IMR-90 (cell line): ENCODE measurements around the gene LPA. TPM values are rescaled to one million over a fixed set of nuclear protein-coding genes. Genes with fewer than 3 reads are reported as not detected.

Experiments used
- ATAC-seq: fragments of 200-7000 bp; cut with Tn5 transposase; 2 replicates; pipeline ENCODE4 v1.9.1; 2020; ENCODE audit warnings: low read depth, mild to moderate bottlenecking, moderate library complexity
- BruUV-seq: library from RNA; stranded (reverse); fragments of 400-500 nt; replicated peaks from 2 replicates; lab custom pipeline; 2021; lab: Mats Ljungman, UMichigan
- CTCF ChIA-PET: fragments of 300-600 bp; formaldehyde crosslinking; extraction: SDS; loops from one replicate; lab custom pipeline; 2021; ENCODE audit warnings: antibody characterized with exemption; lab: Yijun Ruan, JAX
- POLR2A ChIA-PET: fragments of 300-600 bp; sonication (Branson Sonifier 250); formaldehyde crosslinking; loops from one replicate; lab custom pipeline; 2022; ENCODE audit warnings: antibody characterized with exemption; ENCODE audit not compliant: unreplicated experiment; lab: Charles Lee
- DNase-seq: peaks from one replicate; pipeline ENCODE4 v3.0.0; 2013
- H2AFZ ChIP-seq: replicated peaks from 2 replicates; pipeline ENCODE3; 2013; ENCODE audit warnings: low read length, mild to moderate bottlenecking; ENCODE audit not compliant: poor library complexity
- H2AK5ac ChIP-seq: 2 replicates; pipeline ENCODE4 v1.6.1; 2013; ENCODE audit warnings: low read depth, low read length, inconsistent platforms
- H2AK9ac ChIP-seq: replicated peaks from 2 replicates; pipeline ENCODE3; 2013; ENCODE audit warnings: mild to moderate bottlenecking, low read depth, low read length, moderate library complexity; ENCODE audit not compliant: poor library complexity
- H2BK120ac ChIP-seq: 2 replicates; pipeline ENCODE4 v1.6.1; 2013; ENCODE audit warnings: low read depth, low read length, inconsistent platforms
- H2BK15ac ChIP-seq: 3 replicates; pipeline ENCODE4 v1.6.1; 2013; ENCODE audit warnings: low read depth, low read length, inconsistent platforms
- H2BK20ac ChIP-seq: 2 replicates; pipeline ENCODE4 v1.6.1; 2013; ENCODE audit warnings: low read depth, mild to moderate bottlenecking, inconsistent platforms, low read length, moderate library complexity
- H2BK5ac ChIP-seq: 2 replicates; pipeline ENCODE4 v1.6.1; 2013; ENCODE audit warnings: mild to moderate bottlenecking, low read depth, low read length, inconsistent platforms; ENCODE audit not compliant: poor library complexity, severe bottlenecking
- H3K14ac ChIP-seq: replicated peaks from 2 replicates; pipeline ENCODE4 v1.6.1; 2013; ENCODE audit warnings: low read depth, low read length, inconsistent platforms
- H3K18ac ChIP-seq: 2 replicates; pipeline ENCODE4 v1.6.1; 2013; ENCODE audit warnings: low read depth, low read length, control low read depth
- H3K23ac ChIP-seq: 2 replicates; pipeline ENCODE4 v1.6.1; 2013; ENCODE audit warnings: low read depth, low read length, inconsistent platforms
- H3K27ac ChIP-seq: 2 replicates; pipeline ENCODE4 v1.5.1; 2013; ENCODE audit warnings: mild to moderate bottlenecking, control low read depth, low read length; ENCODE audit not compliant: insufficient read depth
- H3K27me3 ChIP-seq: 2 replicates; pipeline ENCODE4 v1.6.1; 2013; ENCODE audit warnings: low read length; ENCODE audit not compliant: control insufficient read depth, insufficient read depth
- H3K36me3 ChIP-seq: 2 replicates; pipeline ENCODE4 v1.6.1; 2013; ENCODE audit warnings: low read length, mixed read lengths; ENCODE audit not compliant: control insufficient read depth, insufficient read depth
- H3K4ac ChIP-seq: 2 replicates; pipeline ENCODE4 v1.6.1; 2013; ENCODE audit warnings: low read depth, low read length, inconsistent platforms
- H3K4me1 ChIP-seq: 2 replicates; pipeline ENCODE4 v1.6.1; 2013; ENCODE audit warnings: low read length, mixed read lengths; ENCODE audit not compliant: control insufficient read depth, insufficient read depth
- H3K4me2 ChIP-seq: 2 replicates; pipeline ENCODE4 v1.6.1; 2013; ENCODE audit warnings: low read depth, mild to moderate bottlenecking, control low read depth, low read length, moderate library complexity
- H3K4me3 ChIP-seq: 2 replicates; pipeline ENCODE4 v1.5.1; 2013; ENCODE audit warnings: low read depth, mild to moderate bottlenecking, control low read depth, low read length, moderate library complexity; ENCODE audit not compliant: insufficient read depth
- H3K56ac ChIP-seq: 2 replicates; pipeline ENCODE4 v1.6.1; 2013; ENCODE audit warnings: low read length, inconsistent platforms; ENCODE audit not compliant: insufficient read depth; ENCODE audit errors: extremely low read depth
- H3K79me1 ChIP-seq, 2 experiments: 2 replicates each; pipeline ENCODE4 v1.6.1; 2013; ENCODE audit warnings: low read length in 2 of 2, inconsistent platforms in 1 of 2, low read depth in 1 of 2
- H3K9ac ChIP-seq: 2 replicates; pipeline ENCODE4 v1.6.1; 2013; ENCODE audit warnings: low read depth, low read length, control low read depth
- H3K9me1 ChIP-seq: 2 replicates; pipeline ENCODE4 v1.6.1; 2013; ENCODE audit warnings: low read length, inconsistent platforms; ENCODE audit not compliant: insufficient read depth
- H3K9me3 ChIP-seq: 2 replicates; pipeline ENCODE4 v1.6.1; 2013; ENCODE audit warnings: low read length; ENCODE audit not compliant: control insufficient read depth, insufficient read depth
- H4K20me1 ChIP-seq: 2 replicates; pipeline ENCODE4 v1.6.1; 2013; ENCODE audit warnings: low read length, inconsistent platforms; ENCODE audit not compliant: insufficient read depth
- H4K5ac ChIP-seq: 2 replicates; pipeline ENCODE4 v1.6.1; 2013; ENCODE audit warnings: mild to moderate bottlenecking, low read depth, low read length, control low read depth
- H4K8ac ChIP-seq, 2 experiments: 2 replicates each; pipeline ENCODE4 v1.6.1; 2013; ENCODE audit warnings: low read depth in 2 of 2, low read length in 2 of 2, control low read depth in 1 of 2, inconsistent platforms in 1 of 2
- H4K91ac ChIP-seq: 2 replicates; pipeline ENCODE4 v1.6.1; 2013; ENCODE audit warnings: low read depth, low read length, inconsistent platforms; ENCODE audit not compliant: insufficient read depth
- BHLHE40 ChIP-seq: fragments of 150-350 bp; IDR thresholded peaks from 2 replicates; pipeline ENCODE4 v1.6.1; 2016; ENCODE audit warnings: mild to moderate bottlenecking, low read depth, low read length
- CEBPB ChIP-seq: IDR thresholded peaks from 2 replicates; pipeline ENCODE4 v1.6.1; 2012; ENCODE audit warnings: low read depth, low read length, improper control_type of control experiment
- CHD1 ChIP-seq: IDR thresholded peaks from 2 replicates; pipeline ENCODE4 v1.6.1; 2012; ENCODE audit warnings: low read depth, low read length, improper control_type of control experiment
- CTCF ChIP-seq: conservative IDR thresholded peaks from 2 replicates; pipeline ENCODE4 v1.5.1; 2012; ENCODE audit warnings: mild to moderate bottlenecking, low read depth, low read length, improper control_type of control experiment
- ELK1 ChIP-seq: fragments of 150-350 bp; IDR thresholded peaks from 2 replicates; pipeline ENCODE4 v1.6.1; 2016; ENCODE audit warnings: low read depth, mild to moderate bottlenecking, low read length, moderate library complexity, borderline replicate concordance
- FOS ChIP-seq: fragments of 150-350 bp; IDR thresholded peaks from 2 replicates; pipeline ENCODE4 v1.6.1; 2016; ENCODE audit warnings: low read depth, low read length
- MAFK ChIP-seq: IDR thresholded peaks from 2 replicates; pipeline ENCODE4 v1.6.1; 2012; ENCODE audit warnings: low read depth, low read length, improper control_type of control experiment
- MAZ ChIP-seq: IDR thresholded peaks from 2 replicates; pipeline ENCODE4 v1.6.1; 2012; ENCODE audit warnings: low read depth, mild to moderate bottlenecking, low read length, improper control_type of control experiment, moderate library complexity, borderline replicate concordance
- MXI1 ChIP-seq: IDR thresholded peaks from 2 replicates; pipeline ENCODE4 v1.6.1; 2012; ENCODE audit warnings: low read depth, mild to moderate bottlenecking, low read length, moderate library complexity, borderline replicate concordance
- NFE2L2 ChIP-seq: fragments of 150-350 bp; IDR thresholded peaks from 2 replicates; pipeline ENCODE4 v1.6.1; 2016; ENCODE audit warnings: low read depth, mild to moderate bottlenecking, low read length
- POLR2A ChIP-seq: IDR thresholded peaks from 2 replicates; pipeline ENCODE4 v1.6.1; 2012; ENCODE audit warnings: mild to moderate bottlenecking, low read depth, low read length
- RAD21 ChIP-seq: IDR thresholded peaks from 2 replicates; pipeline ENCODE4 v1.6.1; 2012; ENCODE audit warnings: low read length, improper control_type of control experiment
- RCOR1 ChIP-seq: IDR thresholded peaks from 2 replicates; pipeline ENCODE4 v1.6.1; 2012; ENCODE audit warnings: mild to moderate bottlenecking, low read length, improper control_type of control experiment; ENCODE audit not compliant: insufficient replicate concordance
- RFX5 ChIP-seq: IDR thresholded peaks from 2 replicates; pipeline ENCODE4 v1.8.0; 2012; ENCODE audit warnings: low read depth, mild to moderate bottlenecking, low read length, moderate library complexity
- SMC3 ChIP-seq: fragments of 150-350 bp; IDR thresholded peaks from 2 replicates; pipeline ENCODE4 v1.6.1; 2016; ENCODE audit warnings: low read depth, mild to moderate bottlenecking, antibody characterized with exemption, low read length, moderate library complexity
- USF2 ChIP-seq: fragments of 150-350 bp; IDR thresholded peaks from 2 replicates; pipeline ENCODE4 v1.6.1; 2017; ENCODE audit warnings: mild to moderate bottlenecking, antibody characterized with exemption, low read length, low read depth
- WGBS, 2 experiments: methylation state at CpG; one replicate each; pipeline versions ENCODE4 v1.1.5 to v1.1.7; 2013; ENCODE audit warnings: missing lambda C conversion rate in 2 of 2; ENCODE audit not compliant: insufficient read length in 1 of 2; ENCODE audit errors: extremely low coverage in 2 of 2; 5-methylcytosine and 5-hydroxymethylcytosine counted together
- dilution Hi-C: fragments of 300-500 bp; cut with HindIII; formaldehyde crosslinking; loops from one replicate; pipeline ENCODE4 v1.14.3; 2018; ENCODE audit warnings: low sequenced_read_pairs; ENCODE audit not compliant: unreplicated experiment
- in situ Hi-C: fragments of 300-500 bp; cut with MboI; formaldehyde crosslinking; loops from 3 replicates; pipeline ENCODE4 v1.14.3; 2019; ENCODE audit warnings: low sequenced_read_pairs, inconsistent platforms, mixed read lengths
- intact Hi-C: fragments of 100-400 bp; cut with micrococcal nuclease; formaldehyde crosslinking; loops from 2 replicates; pipeline ENCODE4 v1.10.0; 2022
- polyA plus RNA-seq, 3 experiments: library from polyadenylated mRNA; depleted of rRNA; stranded (reverse); fragments of >200 nt; gene quantifications; 2 replicates each; pipeline ENCODE4 v1.2.3, GENCODE V29; 2012; ENCODE audit warnings: low replicate concordance in 1 of 3
- total RNA-seq: library from RNA; depleted of rRNA; stranded (reverse); fragments of >200 nt; gene quantifications from 2 replicates; pipeline ENCODE4 v1.2.3, GENCODE V29; 2012

The LPA gene
- total and polyA plus RNA-seq, 2 of the 4 experiments (the other 2 are of a cell fraction), result not detected

GRCh38 chr6:160662429-160662828 lies 1.6 kb downstream of the LPA start:
- no peak overlapping the region for H4K91ac ChIP-seq
- H2BK20ac ChIP-seq, result no peak overlapping the region
- ATAC-seq (no peak), DNase-seq (no peak)
- no peaks in the 10 kb centered on the region for H3K27me3 ChIP-seq
- H3K79me1 ChIP-seq, result no peaks in the 10 kb centered on the region
- H3K4me1 ChIP-seq, result no peaks in the 10 kb centered on the region
- dilution Hi-C loops, result no loop called here
- intact Hi-C loops, result no loop called here
- H4K20me1 ChIP-seq, result no peaks in the 10 kb centered on the region
- no peak overlapping the region for H2AFZ ChIP-seq
- H3K4ac ChIP-seq, result no peak overlapping the region
- no peak overlapping the region for H2BK120ac ChIP-seq
- no peaks in the 10 kb centered on the region for H3K36me3 ChIP-seq
- no peak overlapping the region for H2BK5ac ChIP-seq
- H3K18ac ChIP-seq, result no peak overlapping the region
- no peak overlapping the region for H3K4me2 ChIP-seq
- H3K23ac ChIP-seq, result no peak overlapping the region
- ChIA-PET CTCF (no interaction called here), POLR2A (no interaction called here)
- no peak overlapping the region for H3K4me3 ChIP-seq
- no peak overlapping the region for H3K27ac ChIP-seq
- H4K8ac ChIP-seq, result no peak overlapping the region
- H2AK5ac ChIP-seq, result no peak overlapping the region
- no CpG with 5 or more reads among the region's 3 CpGs for WGBS, 2 experiments
- no peak overlapping the region for H3K56ac ChIP-seq
- TF ChIP-seq NFE2L2 (no peak), MAZ (no peak), USF2 (no peak), RAD21 (no peak), POLR2A (no peak), SMC3 (no peak), MAFK (no peak), CTCF (no peak), MXI1 (no peak), CEBPB (no peak), ELK1 (no peak), RCOR1 (no peak), RFX5 (no peak), CHD1 (no peak), BHLHE40 (no peak), FOS (no peak)
- H2AK9ac ChIP-seq, result no peak overlapping the region
- H3K9me3 ChIP-seq, result peaks cover 28% of the 10 kb centered on the region
- no peak overlapping the region for H4K5ac ChIP-seq
- H3K14ac ChIP-seq, result no peak overlapping the region
- no peaks in the 10 kb centered on the region for H3K9me1 ChIP-seq
- no TSS peak for BruUV-seq
- no peak overlapping the region for H2BK15ac ChIP-seq
- in situ Hi-C loops, result no loop called here
- H3K9ac ChIP-seq, result no peak overlapping the region
